ENCODE data around the gene SCUBE3. TPM values are rescaled to one million over a fixed set of nuclear protein-coding genes. Genes with fewer than 3 reads are reported as not detected.

The SCUBE3 gene
- total RNA-seq, 1 donor from 2014 or later: 1.2 TPM

- no peak for DNase-seq (ENCODE audit: low read depth)
- H3K4me3 ChIP-seq (ENCODE audit: low read depth, low read length): no peak overlapping the region
- TF ChIP-seq, protein P1, sequence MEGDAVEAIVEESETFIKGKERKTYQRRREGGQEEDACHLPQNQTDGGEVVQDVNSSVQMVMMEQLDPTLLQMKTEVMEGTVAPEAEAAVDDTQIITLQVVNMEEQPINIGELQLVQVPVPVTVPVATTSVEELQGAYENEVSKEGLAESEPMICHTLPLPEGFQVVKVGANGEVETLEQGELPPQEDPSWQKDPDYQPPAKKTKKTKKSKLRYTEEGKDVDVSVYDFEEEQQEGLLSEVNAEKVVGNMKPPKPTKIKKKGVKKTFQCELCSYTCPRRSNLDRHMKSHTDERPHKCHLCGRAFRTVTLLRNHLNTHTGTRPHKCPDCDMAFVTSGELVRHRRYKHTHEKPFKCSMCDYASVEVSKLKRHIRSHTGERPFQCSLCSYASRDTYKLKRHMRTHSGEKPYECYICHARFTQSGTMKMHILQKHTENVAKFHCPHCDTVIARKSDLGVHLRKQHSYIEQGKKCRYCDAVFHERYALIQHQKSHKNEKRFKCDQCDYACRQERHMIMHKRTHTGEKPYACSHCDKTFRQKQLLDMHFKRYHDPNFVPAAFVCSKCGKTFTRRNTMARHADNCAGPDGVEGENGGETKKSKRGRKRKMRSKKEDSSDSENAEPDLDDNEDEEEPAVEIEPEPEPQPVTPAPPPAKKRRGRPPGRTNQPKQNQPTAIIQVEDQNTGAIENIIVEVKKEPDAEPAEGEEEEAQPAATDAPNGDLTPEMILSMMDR (conservative IDR thresholded peaks at IDR 0.05; ENCODE audit: low read depth, low read length): no peak
Observed at GRCh38 chr6:35194390-35194789, 19.4 kb upstream of the SCUBE3 start.

GRCh38 chr6:35195120-35195780, 18.5 kb upstream of the SCUBE3 start:
- DNase-seq (ENCODE audit: low read depth): no peak
- H3K4me3 ChIP-seq (ENCODE audit: low read depth, low read length): no peak overlapping the region
- TF ChIP-seq, protein P1 (conservative IDR thresholded peaks at IDR 0.05; ENCODE audit: low read depth, low read length): no peak

GRCh38 chr6:35197196-35197595, 16.6 kb upstream of the SCUBE3 start:
- DNase-seq (ENCODE audit: low read depth): no peak
- TF ChIP-seq, protein P1 (conservative IDR thresholded peaks at IDR 0.05; ENCODE audit: low read depth, low read length): no peak
- no peak overlapping the region for H3K4me3 ChIP-seq (ENCODE audit: low read depth, low read length)

DNA sequence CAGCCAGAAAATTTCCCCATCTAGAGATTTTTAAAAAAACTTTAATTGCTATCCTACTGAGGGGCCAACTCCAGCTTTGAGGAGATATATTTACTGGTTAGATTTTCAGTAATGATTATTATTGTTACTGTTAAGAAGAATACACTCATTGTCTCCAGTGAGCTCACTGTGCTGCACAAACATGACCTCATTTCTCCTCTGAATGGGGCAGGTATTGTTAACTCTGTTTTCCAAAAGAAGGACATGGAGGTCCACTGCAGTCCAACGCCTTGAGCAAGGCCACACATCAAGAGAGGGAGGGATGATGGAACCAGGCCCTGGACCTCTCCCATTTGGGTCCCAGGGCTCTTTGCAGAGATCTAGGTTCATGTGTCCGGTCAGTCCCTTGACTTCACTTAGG, 13.9 kb upstream of the SCUBE3 start:
- DNase-seq (ENCODE audit: low read depth): no peak
- H3K4me3 ChIP-seq (ENCODE audit: low read depth, low read length): no peak overlapping the region
- TF ChIP-seq, protein P1 (conservative IDR thresholded peaks at IDR 0.05; ENCODE audit: low read depth, low read length): no peak

DNA sequence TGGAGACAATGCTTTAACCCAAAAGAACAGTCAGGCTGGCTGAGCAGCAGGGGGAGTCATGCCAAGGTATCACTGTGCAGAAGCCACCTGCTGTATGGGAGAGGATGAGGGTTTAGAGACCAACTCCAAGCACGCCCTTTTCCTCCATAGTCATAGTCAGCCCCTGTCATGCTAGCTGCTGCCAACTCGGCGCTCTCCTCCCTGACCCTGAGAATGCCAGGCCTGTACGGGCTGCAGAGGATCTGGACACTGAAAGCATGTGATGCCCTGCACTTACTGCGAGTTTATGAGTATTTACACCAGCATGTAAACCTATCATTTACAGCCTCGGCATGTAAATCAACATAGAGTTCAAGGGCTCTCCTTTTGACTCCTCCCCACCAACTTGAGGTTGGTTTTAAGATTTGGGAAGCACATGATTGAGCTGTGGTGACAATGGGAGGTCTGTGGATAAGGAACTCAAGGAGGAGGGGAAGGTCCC, 11.7 kb upstream of the SCUBE3 start:
- no peak for DNase-seq (ENCODE audit: low read depth)
- TF ChIP-seq, protein P1 (conservative IDR thresholded peaks at IDR 0.05; ENCODE audit: low read depth, low read length): no peak
- H3K4me3 ChIP-seq (ENCODE audit: low read depth, low read length): no peak overlapping the region

DNA sequence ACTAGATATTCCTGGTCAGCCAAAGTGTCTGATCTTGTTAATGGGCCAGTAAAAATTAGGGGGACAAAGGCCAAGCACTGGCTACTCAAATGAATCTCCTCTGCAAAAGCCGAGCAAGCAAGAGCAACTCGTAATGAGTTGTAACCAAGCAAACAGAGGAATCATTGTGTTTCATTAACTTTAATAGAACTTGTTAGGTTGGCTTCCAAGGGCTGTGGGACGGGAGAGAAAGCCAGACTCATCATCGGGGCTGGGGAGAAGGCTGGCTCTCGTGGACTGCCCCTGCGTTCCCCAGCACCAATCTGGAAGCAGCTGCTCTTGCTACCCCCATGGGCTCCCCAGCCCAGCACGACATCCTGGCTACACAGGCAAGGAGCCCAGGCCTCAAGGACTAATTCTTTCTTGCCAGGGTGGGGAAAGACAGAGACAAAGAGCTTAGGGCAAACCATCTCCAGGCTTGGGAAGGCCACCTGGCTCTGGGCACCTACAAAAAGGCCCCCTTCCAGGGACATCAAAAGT, 10.5 kb upstream of the SCUBE3 start:
- TF ChIP-seq, protein P1 (conservative IDR thresholded peaks at IDR 0.05; ENCODE audit: low read depth, low read length): no peak
- H3K4me3 ChIP-seq (ENCODE audit: low read depth, low read length): no peak overlapping the region
- no peak for DNase-seq (ENCODE audit: low read depth)

GRCh38 chr6:35203680-35204079, 10.1 kb upstream of the SCUBE3 start:
- H3K4me3 ChIP-seq (ENCODE audit: low read depth, low read length): no peak overlapping the region
- TF ChIP-seq, protein P1 (conservative IDR thresholded peaks at IDR 0.05; ENCODE audit: low read depth, low read length): no peak
- DNase-seq (ENCODE audit: low read depth): no peak

Measured in epithelial cell of proximal tubule (primary cell).